Right ventricle myocardium superior (tissue), 1 donor: Measurements from ENCODE around the gene RBMS3. TPM values are rescaled to one million over a fixed set of nuclear protein-coding genes. Genes with fewer than 3 reads are reported as not detected.
"Not testable (repeated sequence)": the region's sequence is repeated elsewhere in the genome, so short reads cannot be mapped to it uniquely, and the experiment has no call there.

Experiments used
- ATAC-seq: fragments of 200-7000 bp; cut with Tn5 transposase; one replicate; pipeline ENCODE4 v1.9.1; 2020; ENCODE audit warnings: mild to moderate bottlenecking; ENCODE audit not compliant: poor library complexity
- DNase-seq: peaks from one replicate; pipeline ENCODE4 v3.0.0-alpha.2; 2020
- intact Hi-C: fragments of 100-400 bp; cut with DNase I; formaldehyde crosslinking; loops from one replicate; pipeline ENCODE4 v1.11.2; 2022
- total RNA-seq: library from RNA; stranded (reverse); fragmentation: NEBNext Ultra II Directional; extraction: Animal tissue kit (Norgen Biotek cat#: 25700); gene quantifications from one replicate; pipeline ENCODE4 v1.2.1, GENCODE V29; 2021
- donor health status: DM: no; HTN: yes; CAD: no; lungs with severe emphysema.

RBMS3 gene
- total RNA-seq, 1 donor from 2014 or later: 25.3 TPM

- no peak for DNase-seq
- intact Hi-C loops: no loop called here
- ATAC-seq: no peak
Measured at GRCh38 chr3:29291982-29292363, 11.1 kb downstream of the RBMS3 start.

- DNase-seq (no peak), ATAC-seq (no peak)
- intact Hi-C loops: no loop called here
Measured at GRCh38 chr3:29293421-29293820, 12.6 kb downstream of the RBMS3 start.

- DNase-seq: no peak
- ATAC-seq: no peak
- intact Hi-C loops: no loop called here
Measured at GRCh38 chr3:29297998-29298397, 17.1 kb downstream of the RBMS3 start.

GRCh38 chr3:29301332-29302019, 20.6 kb downstream of the RBMS3 start:
- intact Hi-C loops: no loop called here
- DNase-seq (no peak), ATAC-seq (no peak)

GRCh38 chr3:29302619-29303018, 21.7 kb downstream of the RBMS3 start:
- ATAC-seq (no peak), DNase-seq (no peak)
- intact Hi-C loops: no loop called here

- no peak for DNase-seq
- ATAC-seq: peak; percentile 65
- intact Hi-C loops: no loop called here
Measured at GRCh38 chr3:29307295-29307694, 26.4 kb downstream of the RBMS3 start.

GRCh38 chr3:29310865-29311264, 30.0 kb downstream of the RBMS3 start:
- intact Hi-C loops: no loop called here
- ATAC-seq: no peak
- no peak for DNase-seq

- intact Hi-C loops: no loop called here
- ATAC-seq (no peak), DNase-seq (no peak)
Measured at GRCh38 chr3:29311795-29312194, 30.9 kb downstream of the RBMS3 start.

GRCh38 chr3:29312395-29312794, 31.5 kb downstream of the RBMS3 start:
- ATAC-seq: no peak
- intact Hi-C loops: no loop called here
- no peak for DNase-seq

GRCh38 chr3:29312960-29313452, 32.1 kb downstream of the RBMS3 start:
- DNase-seq (no peak), ATAC-seq (no peak)
- intact Hi-C loops: no loop called here

- ATAC-seq: peak; percentile 17
- intact Hi-C loops: no loop called here
Measured at GRCh38 chr3:29313981-29314726, 33.3 kb downstream of the RBMS3 start.

GRCh38 chr3:29314727-29315088, 33.8 kb downstream of the RBMS3 start:
- DNase-seq: no peak
- intact Hi-C loops: no loop called here

More at GRCh38 chr3:29313981-29314726, 33.3 kb downstream of the RBMS3 start:
- no peak for DNase-seq

GRCh38 chr3:29317659-29318173, 36.8 kb downstream of the RBMS3 start:
- no peak for DNase-seq
- intact Hi-C loops: no loop called here
- ATAC-seq: no peak

More at GRCh38 chr3:29314727-29315088, 33.8 kb downstream of the RBMS3 start:
- peak; percentile 16 for ATAC-seq

GRCh38 chr3:29318251-29318650, 37.4 kb downstream of the RBMS3 start:
- intact Hi-C loops: no loop called here
- ATAC-seq (no peak), DNase-seq (no peak)

- intact Hi-C loops: no loop called here
- ATAC-seq: no peak
- no peak for DNase-seq
Measured at GRCh38 chr3:29319262-29319661, 38.4 kb downstream of the RBMS3 start.

- DNase-seq (no peak), ATAC-seq (no peak)
- intact Hi-C loops: no loop called here
Measured at GRCh38 chr3:29319798-29320197, 38.9 kb downstream of the RBMS3 start.

GRCh38 chr3:29322586-29322985, 41.7 kb downstream of the RBMS3 start:
- DNase-seq: no peak
- intact Hi-C loops: no loop called here
- no peak for ATAC-seq

GRCh38 chr3:29324180-29324651, 43.3 kb downstream of the RBMS3 start:
- DNase-seq (peak; percentile 50), ATAC-seq (peak; percentile 68)
- intact Hi-C loops: no loop called here

- ATAC-seq, intact Hi-C loops, DNase-seq: not testable (repeated sequence)
Measured at GRCh38 chr3:29326540-29326939, 45.7 kb downstream of the RBMS3 start.
